WTC11 (cell line): ENCODE results near the gene MYO9A. TPM values are rescaled to one million over a fixed set of nuclear protein-coding genes. Genes with fewer than 3 reads are reported as not detected.

Experiments used
- ATAC-seq: fragments of 200-7000 bp; cut with Tn5 transposase; 2 replicates; pipeline ENCODE4 v1.10.0; 2021; ENCODE audit warnings: mild to moderate bottlenecking, moderate library complexity
- CTCF ChIA-PET: fragments of 300-600 bp; sonication (Branson Sonifier 250); formaldehyde crosslinking; loops from one replicate; lab custom pipeline; 2021; ENCODE audit warnings: antibody characterized with exemption; lab: Charles Lee
- POLR2A ChIA-PET: fragments of 350-600 bp; sonication (Branson Sonifier 250); formaldehyde crosslinking; loops from one replicate; lab custom pipeline; 2021; ENCODE audit warnings: antibody characterized with exemption; lab: Charles Lee
- DNase-seq: peaks from one replicate; pipeline ENCODE4 v3.0.0; 2021; ENCODE audit warnings: low spot score
- H3K27ac Mint-ChIP-seq: 2 replicates; pipeline ENCODE4 v1.8.0; 2021; ENCODE audit warnings: mixed read lengths
- H3K27me3 Mint-ChIP-seq: 2 replicates; pipeline ENCODE4 v1.8.0; 2021; ENCODE audit warnings: low read depth, mild to moderate bottlenecking, moderate library complexity, mixed read lengths
- H3K36me3 Mint-ChIP-seq: 2 replicates; pipeline ENCODE4 v1.8.0; 2021; ENCODE audit warnings: mixed read lengths
- H3K4me1 Mint-ChIP-seq: 2 replicates; pipeline ENCODE4 v1.8.0; 2022; ENCODE audit warnings: mixed read lengths
- H3K4me3 Mint-ChIP-seq: 2 replicates; pipeline ENCODE4 v1.8.0; 2021; ENCODE audit warnings: mild to moderate bottlenecking, moderate library complexity, mixed read lengths
- H3K9me3 Mint-ChIP-seq: 2 replicates; pipeline ENCODE4 v1.8.0; 2021; ENCODE audit warnings: mixed read lengths
- CREM ChIP-seq: sonication (generic); formaldehyde crosslinking; IDR thresholded peaks from 2 replicates; pipeline ENCODE4 v1.8.1; 2022; ENCODE audit warnings: mild to moderate bottlenecking, missing genetic modification reagents, moderate library complexity
- E2F1 ChIP-seq: sonication (generic); formaldehyde crosslinking; IDR thresholded peaks from 2 replicates; pipeline ENCODE4 v1.8.0; 2022; ENCODE audit warnings: mild to moderate bottlenecking, missing genetic modification reagents
- E2F4 ChIP-seq: sonication (generic); formaldehyde crosslinking; IDR thresholded peaks from 2 replicates; pipeline ENCODE4 v1.8.1; 2022; ENCODE audit warnings: low read depth, mild to moderate bottlenecking, moderate library complexity, missing genetic modification reagents, borderline replicate concordance
- ERG ChIP-seq: fragments of 250-450 bp; sonication (Bioruptor Pico); IDR thresholded peaks from 2 replicates; pipeline ENCODE4 v1.8.0; 2021; ENCODE audit warnings: mild to moderate bottlenecking
- GABPB1 ChIP-seq: sonication (generic); formaldehyde crosslinking; IDR thresholded peaks from 2 replicates; pipeline ENCODE4 v1.8.1; 2023; ENCODE audit warnings: mild to moderate bottlenecking, missing genetic modification reagents
- GRHL2 ChIP-seq: fragments of 250-450 bp; sonication (Bioruptor Pico); IDR thresholded peaks from 2 replicates; pipeline ENCODE4 v1.8.0; 2022; ENCODE audit warnings: mild to moderate bottlenecking, moderate library complexity; ENCODE audit not compliant: insufficient replicate concordance, severe bottlenecking
- JAZF1 ChIP-seq: fragments of 250-450 bp; sonication (Bioruptor Pico); IDR thresholded peaks from 2 replicates; pipeline ENCODE4 v1.9.0; 2021; ENCODE audit warnings: moderate library complexity, mild to moderate bottlenecking, inconsistent platforms
- NFATC4 ChIP-seq: fragments of 250-450 bp; sonication (Bioruptor Pico); IDR thresholded peaks from 2 replicates; pipeline ENCODE4 v1.9.0; 2021; ENCODE audit warnings: mild to moderate bottlenecking
- NR1H2 ChIP-seq: sonication (generic); formaldehyde crosslinking; IDR thresholded peaks from 2 replicates; pipeline ENCODE4 v1.9.0; 2021; ENCODE audit warnings: mild to moderate bottlenecking, moderate library complexity, missing genetic modification reagents
- RELA ChIP-seq: sonication (generic); formaldehyde crosslinking; IDR thresholded peaks from 2 replicates; pipeline ENCODE4 v1.8.1; 2022; ENCODE audit warnings: missing genetic modification reagents, mild to moderate bottlenecking, borderline replicate concordance
- ZBTB43 ChIP-seq: sonication (generic); formaldehyde crosslinking; IDR thresholded peaks from 2 replicates; pipeline ENCODE4 v1.8.1; 2023; ENCODE audit warnings: mild to moderate bottlenecking, missing genetic modification reagents
- ZNF263 ChIP-seq: sonication (generic); formaldehyde crosslinking; IDR thresholded peaks from 2 replicates; pipeline ENCODE4 v1.8.1; 2022; ENCODE audit warnings: low read depth, mild to moderate bottlenecking, moderate library complexity, missing genetic modification reagents
- ZNF532 ChIP-seq: fragments of 250-450 bp; sonication (Bioruptor Pico); IDR thresholded peaks from 2 replicates; pipeline ENCODE4 v1.9.0; 2021; ENCODE audit warnings: mild to moderate bottlenecking, borderline replicate concordance
- total RNA-seq: library from RNA; stranded (reverse); gene quantifications from 3 replicates; pipeline ENCODE4 v1.2.3, GENCODE V29; 2021

Gene MYO9A
- total RNA-seq, 1 experiment from 2014 or later, result 23.5 TPM

GRCh38 chr15:72092691-72093090 is 25.3 kb downstream of the MYO9A start (continued):
- TF ChIP-seq ZNF532, result no peak
- TF ChIP-seq ZNF263 (CRISPR knock-in tag), result no peak

- peaks cover 16% of the 10 kb centered on the region for H3K9me3 Mint-ChIP-seq
- CTCF ChIA-PET, result interaction anchor here (0.7 to 1.1 kb wide), 4 partner anchors 274 to 317 kb away, joined by 3 to 4 read pairs (median 4); no protein-coding TSS in a partner anchor
Measured at GRCh38 chr15:72092006-72092405, 25.9 kb downstream of the MYO9A start.

GRCh38 chr15:72086920-72087648 is 30.9 kb downstream of the MYO9A start:
- Mint-ChIP-seq H3K4me1 (no peaks in the 10 kb centered on the region), H3K4me3 (no peak overlapping the region), H3K36me3 (peaks cover 31% of the 10 kb centered on the region), H3K27me3 (peaks cover 27% of the 10 kb centered on the region), H3K9me3 (peaks cover 42% of the 10 kb centered on the region), H3K27ac (no peak overlapping the region)
- DNase-seq (no peak), ATAC-seq (no peak)
- ChIA-PET CTCF (no interaction called here), POLR2A (no interaction called here)
- no peak for TF ChIP-seq ERG (CRISPR knock-in tag)
- TF ChIP-seq CREM (CRISPR knock-in tag), result no peak
- TF ChIP-seq E2F4, result no peak
- no peak for TF ChIP-seq RELA (CRISPR knock-in tag)
- no peak for TF ChIP-seq GRHL2 (CRISPR knock-in tag)
- TF ChIP-seq NFATC4, result no peak

More at GRCh38 chr15:72092006-72092405, 25.9 kb downstream of the MYO9A start:
- Mint-ChIP-seq H3K4me3 (no peak overlapping the region), H3K27ac (no peak overlapping the region), H3K36me3 (peaks cover 10% of the 10 kb centered on the region), H3K27me3 (no peaks in the 10 kb centered on the region; the same call in 1 of the 2 replicates), H3K4me1 (no peaks in the 10 kb centered on the region)
- POLR2A ChIA-PET, result no interaction called here
- no peak for TF ChIP-seq E2F1
- TF ChIP-seq GABPB1 (CRISPR knock-in tag), result no peak
- DNase-seq, result no peak
- no peak for ATAC-seq

- Mint-ChIP-seq H3K27me3 (peaks cover 37% of the 10 kb centered on the region), H3K36me3 (peaks cover 32% of the 10 kb centered on the region), H3K9me3 (peaks cover 46% of the 10 kb centered on the region), H3K27ac (no peak overlapping the region), H3K4me1 (no peaks in the 10 kb centered on the region), H3K4me3 (no peak overlapping the region)
- ChIA-PET CTCF (no interaction called here), POLR2A (no interaction called here)
- no peak for TF ChIP-seq ZBTB43 (CRISPR knock-in tag)
- TF ChIP-seq NR1H2 (CRISPR knock-in tag), result no peak
- TF ChIP-seq JAZF1 (CRISPR knock-in tag), result no peak
- DNase-seq (no peak), ATAC-seq (no peak)
Measured at GRCh38 chr15:72086010-72086697, 31.8 kb downstream of the MYO9A start.
